HG02852 (cell line): Measurements from ENCODE around the gene TTC34.

ENCODE experiments used
- ATAC-seq: cut with Tn5 transposase; IDR thresholded peaks from one replicate; pipeline ENCODE4 v1.9.1; 2021; ENCODE audit warnings: mild to moderate bottlenecking, moderate library complexity; ENCODE audit not compliant: unreplicated experiment

The TTC34 gene

GRCh38 chr1:2801535-2802291, at the start of gene TTC34:
TTC34 (minus strand) TSS chr1:2801693; CDS start chr1:2800827, 866 bp downstream.
- no peak for ATAC-seq

GRCh38 chr1:2850502-2850901, 49.0 kb upstream of the TTC34 start:
- ATAC-seq: no peak

- no peak for ATAC-seq
Measured at GRCh38 chr1:2848006-2848670, 46.6 kb upstream of the TTC34 start.

- no peak for ATAC-seq
Measured at GRCh38 chr1:2847086-2847985, 45.8 kb upstream of the TTC34 start.

- ATAC-seq: no peak
Measured at GRCh38 chr1:2845869-2846268, 44.4 kb upstream of the TTC34 start.

- ATAC-seq: no peak
Measured at GRCh38 chr1:2840036-2840809, 38.7 kb upstream of the TTC34 start.

GRCh38 chr1:2837823-2838222, 36.3 kb upstream of the TTC34 start:
- ATAC-seq: no peak

- no peak for ATAC-seq
Measured at GRCh38 chr1:2837316-2837715, 35.8 kb upstream of the TTC34 start.

- no peak for ATAC-seq
Measured at GRCh38 chr1:2836333-2836970, 35.0 kb upstream of the TTC34 start.

GRCh38 chr1:2835650-2836159, 34.2 kb upstream of the TTC34 start:
- ATAC-seq: no peak

- ATAC-seq: no peak
Measured at GRCh38 chr1:2834741-2835564, 33.5 kb upstream of the TTC34 start.

- no peak for ATAC-seq
Measured at GRCh38 chr1:2834146-2834475, 32.6 kb upstream of the TTC34 start.

GRCh38 chr1:2833454-2834145, 32.1 kb upstream of the TTC34 start:
- no peak for ATAC-seq

- ATAC-seq: no peak
Measured at GRCh38 chr1:2832506-2833453, 31.3 kb upstream of the TTC34 start.

- ATAC-seq: no peak
Measured at GRCh38 chr1:2831596-2832212, 30.2 kb upstream of the TTC34 start.

GRCh38 chr1:2830761-2831425, 29.4 kb upstream of the TTC34 start:
- ATAC-seq: no peak
